Smooth muscle cell of the brain vasculature (primary cell): Measurements from ENCODE around the gene ZNF492.
A peak's percentile ranks its signal among the peaks of the same experiment; 100 is the strongest.

ENCODE experiments used
- DNase-seq: peaks from one replicate; pipeline ENCODE4 v3.0.0-alpha.2; 2012; ENCODE audit warnings: low read depth, low spot score

The ZNF492 gene

DNA sequence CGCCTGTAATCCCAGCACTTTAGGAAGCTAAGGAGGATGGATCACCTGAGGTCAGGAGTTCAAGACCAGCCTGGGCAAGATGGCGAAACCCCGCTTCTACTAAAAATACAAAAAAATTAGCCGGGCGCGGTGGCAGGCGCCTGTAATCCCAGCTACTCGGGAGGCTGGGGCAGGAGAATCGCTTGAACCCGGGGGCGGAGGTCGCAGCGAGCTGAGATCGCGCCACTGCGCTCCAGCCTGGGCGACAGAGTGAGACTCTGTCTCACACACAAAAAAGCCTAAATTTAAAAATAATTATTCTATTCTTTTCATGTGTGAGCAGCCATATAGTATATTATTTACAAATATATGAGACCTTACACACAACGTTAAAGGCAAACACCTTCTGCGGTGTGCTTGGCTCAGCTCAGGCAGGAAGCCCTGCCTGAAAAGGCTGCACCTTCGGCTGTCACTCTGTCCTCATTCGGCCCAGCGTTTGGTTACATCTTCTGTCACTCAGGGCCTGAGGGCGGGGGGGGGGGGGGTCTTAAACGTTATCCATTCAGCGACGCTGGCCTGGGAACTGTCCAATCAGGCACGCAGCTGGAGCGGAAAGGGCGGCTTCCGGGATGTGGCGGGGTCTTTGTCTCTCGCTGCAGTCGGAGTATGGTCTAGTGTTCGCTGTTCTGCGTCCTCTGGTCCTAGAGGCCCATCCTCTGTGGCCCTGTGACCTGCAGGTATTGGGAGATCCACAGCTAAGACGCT, at the start of gene ZNF492:
ZNF492 (plus strand) TSS at position 619 of the 744 bp plus-strand sequence. CDS start 19,076 bp downstream, outside the sequence.
- peak; percentile 80 for DNase-seq

DNA sequence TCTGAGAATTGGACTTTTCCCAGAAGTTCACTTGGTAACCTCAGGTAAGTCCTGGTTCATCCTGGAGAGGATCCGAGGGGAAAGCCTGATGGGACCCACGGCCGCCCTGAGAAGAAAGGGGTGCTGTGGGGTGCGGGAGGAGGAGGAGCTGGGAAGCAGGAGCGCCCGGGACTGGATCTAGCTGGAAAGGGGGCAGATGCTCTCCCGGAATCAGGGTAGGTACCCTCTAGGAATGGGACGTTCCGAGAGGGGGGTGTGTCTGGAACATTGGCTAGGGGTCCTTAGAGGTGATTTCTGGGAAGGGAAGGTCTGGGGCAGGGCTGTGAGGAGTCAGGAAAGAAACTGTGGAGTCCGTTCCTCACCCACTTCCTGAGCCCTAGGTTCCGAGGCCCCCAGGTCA, 38.7 kb upstream of the ZNF492 start:
- no peak for DNase-seq

GRCh38 chr19:22595918-22596341, 38.2 kb upstream of the ZNF492 start:
- no peak for DNase-seq

DNA sequence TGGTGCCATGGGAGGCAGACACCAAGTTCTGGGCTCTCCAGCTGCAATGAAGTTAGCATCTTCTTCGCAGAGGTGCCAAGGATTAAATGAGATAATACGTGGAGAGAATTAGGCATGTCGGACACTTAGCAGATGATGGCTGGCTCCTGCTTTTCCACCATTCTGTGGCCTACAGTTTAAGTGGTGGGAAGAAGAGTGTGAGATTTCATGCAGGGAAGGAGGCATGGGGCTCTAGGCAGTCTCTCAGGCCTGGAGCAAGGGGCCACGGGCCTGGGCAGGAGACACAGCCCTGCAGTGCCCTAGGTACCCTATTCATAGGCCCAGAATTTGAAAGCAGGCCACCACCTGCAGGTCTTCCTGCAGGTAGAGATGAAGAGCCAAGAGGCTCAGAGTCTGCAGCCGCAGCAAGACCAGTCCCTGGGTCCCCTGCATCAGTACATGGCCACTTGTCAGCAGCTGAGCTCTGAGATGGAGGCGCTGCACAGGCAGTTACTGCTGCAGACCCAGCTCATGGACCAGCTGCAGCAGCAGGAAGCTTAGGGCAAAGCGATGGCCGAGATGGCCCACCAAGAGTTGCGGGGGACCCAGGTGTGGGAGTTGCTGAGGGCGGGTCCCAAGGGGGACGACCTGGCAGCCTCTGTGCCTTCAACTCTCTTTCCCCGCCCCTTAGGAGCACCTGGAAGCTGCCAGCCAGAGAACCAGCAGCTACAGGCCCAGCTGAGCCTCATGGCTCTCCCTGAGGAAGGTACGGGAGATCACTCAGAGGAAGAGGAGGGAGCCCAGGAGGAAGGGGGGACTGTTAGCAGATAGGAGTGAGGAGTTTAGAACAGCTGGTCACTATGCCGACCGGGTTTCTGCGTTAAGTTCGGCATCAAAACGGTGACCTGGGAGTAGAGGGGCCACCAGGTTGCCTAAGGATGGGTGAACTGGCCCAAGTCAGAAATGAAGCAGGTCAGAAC, 33.2 kb upstream of the ZNF492 start:
- DNase-seq: no peak

DNA sequence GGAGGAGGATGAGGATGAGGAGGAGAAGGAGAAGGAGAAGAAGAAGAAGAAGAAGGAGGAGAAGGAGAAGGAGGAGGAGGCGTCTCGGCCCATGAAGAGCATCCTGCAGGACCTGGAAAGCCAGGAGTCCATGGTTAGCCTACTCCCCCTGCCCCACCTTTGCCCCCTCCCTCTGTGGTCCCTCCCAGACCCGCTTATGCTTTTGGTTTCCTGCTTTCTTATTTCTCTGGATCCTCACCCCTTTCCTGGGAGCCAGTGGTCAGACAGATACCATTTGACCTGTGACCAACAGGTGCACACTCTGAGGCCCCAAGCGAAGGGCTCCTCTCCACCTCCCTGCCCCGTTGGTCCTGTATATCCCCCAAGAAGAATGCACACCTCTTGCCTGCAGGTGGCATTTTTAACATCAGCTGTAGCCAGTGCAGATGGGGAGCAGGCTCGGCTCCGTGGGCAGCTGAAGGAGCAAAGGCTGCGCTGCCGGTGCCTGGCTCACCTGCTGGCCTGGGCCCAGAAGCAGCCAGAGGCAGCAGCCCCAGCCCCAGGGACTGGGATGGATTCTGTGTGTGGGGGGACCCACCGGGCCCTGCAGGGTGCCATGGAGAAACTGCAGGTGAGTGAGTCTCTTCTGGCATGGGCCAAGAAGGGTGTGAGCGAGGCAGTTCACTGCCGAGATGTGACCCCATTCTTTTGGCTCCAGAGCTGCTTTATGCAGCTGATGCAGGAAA, 32.1 kb upstream of the ZNF492 start:
- DNase-seq: no peak

DNA sequence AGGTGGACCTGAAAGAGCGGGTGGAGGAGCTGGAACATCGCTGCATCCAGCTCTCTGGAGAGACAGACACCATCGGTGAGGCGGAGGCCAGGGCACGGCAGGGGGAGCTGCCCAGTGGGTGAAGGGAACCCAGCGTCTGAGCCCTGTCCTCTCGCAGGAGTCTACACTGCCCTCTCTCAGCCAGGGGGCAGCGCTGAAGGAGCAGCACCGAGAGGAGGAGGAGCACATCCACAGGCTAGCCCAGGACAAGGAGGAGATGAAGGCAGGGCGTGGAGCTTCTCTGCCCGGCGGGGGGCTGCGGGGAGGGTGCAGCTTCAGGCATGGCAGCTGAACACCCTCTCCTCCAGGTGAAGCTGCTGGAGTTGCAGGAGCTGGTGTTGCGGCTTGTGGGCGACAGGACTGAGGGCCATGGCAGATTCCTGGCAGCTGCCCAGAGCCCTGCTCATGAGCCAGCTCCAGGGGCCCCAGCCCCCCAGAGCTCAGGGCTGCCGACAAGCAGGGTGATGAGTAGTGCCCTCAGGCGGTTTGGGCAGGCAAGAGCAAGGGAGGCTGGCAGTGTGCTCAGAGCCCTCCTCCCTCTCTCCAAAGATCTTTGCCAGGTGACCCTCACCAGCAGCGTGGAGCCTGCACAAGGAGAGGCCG, 31.4 kb upstream of the ZNF492 start:
- DNase-seq: no peak

GRCh38 chr19:22603518-22604440, 30.3 kb upstream of the ZNF492 start:
- no peak for DNase-seq

DNA sequence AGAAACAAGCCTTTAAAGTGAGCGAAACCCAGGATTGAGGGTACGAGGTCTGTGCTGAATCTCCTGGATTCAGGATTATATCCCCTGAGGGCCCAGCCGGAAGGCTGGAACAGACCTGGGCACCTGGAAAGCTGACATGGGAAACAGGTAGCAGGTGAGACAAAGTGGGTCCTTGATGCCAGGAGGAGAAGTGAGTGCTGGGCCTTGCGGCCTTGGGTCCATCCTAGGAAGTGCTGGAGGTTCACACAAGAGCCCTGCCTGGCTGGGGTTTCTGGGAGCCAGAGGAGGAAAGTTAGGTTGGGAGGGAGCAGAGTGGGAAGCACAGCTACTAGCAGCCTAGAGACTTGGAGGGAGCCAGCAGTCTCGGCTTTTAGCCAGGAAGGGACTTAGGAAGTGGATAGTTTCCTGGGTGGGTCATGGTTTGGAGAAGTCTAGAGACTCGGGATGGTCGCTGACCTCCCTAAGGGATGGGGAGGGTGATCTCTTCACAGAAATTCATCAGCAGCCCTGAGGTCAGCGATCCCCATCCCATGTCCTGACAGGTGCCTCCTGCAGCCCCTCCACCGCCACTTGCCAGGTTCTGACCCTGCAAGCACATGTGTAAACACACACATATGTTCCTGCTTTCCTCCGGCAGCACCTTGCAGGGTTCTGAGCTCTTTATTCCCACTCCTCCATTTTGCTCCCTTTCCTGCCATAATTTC, 29.4 kb upstream of the ZNF492 start:
- DNase-seq: no peak

- no peak for DNase-seq
Observed at GRCh38 chr19:22605275-22606211, 28.6 kb upstream of the ZNF492 start.

DNA sequence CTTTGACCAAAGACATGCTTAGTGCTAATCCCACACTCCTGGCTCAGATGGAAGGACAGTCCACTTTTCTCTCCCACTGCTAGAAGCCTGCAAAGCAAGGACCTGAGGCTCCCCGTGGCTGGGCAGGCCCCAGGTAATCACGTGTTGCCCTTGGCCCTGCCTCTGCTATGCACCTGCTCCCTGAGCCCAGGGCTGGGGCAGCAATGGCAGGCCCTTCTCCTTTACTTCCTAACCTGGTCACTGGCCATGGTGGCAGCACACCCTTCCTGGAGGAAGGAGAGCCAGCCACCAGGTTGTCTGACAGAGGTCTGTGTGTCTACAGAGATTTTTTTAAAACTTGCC, 27.9 kb upstream of the ZNF492 start:
- DNase-seq: no peak

GRCh38 chr19:22606954-22607652, 27.0 kb upstream of the ZNF492 start:
- DNase-seq: no peak

DNA sequence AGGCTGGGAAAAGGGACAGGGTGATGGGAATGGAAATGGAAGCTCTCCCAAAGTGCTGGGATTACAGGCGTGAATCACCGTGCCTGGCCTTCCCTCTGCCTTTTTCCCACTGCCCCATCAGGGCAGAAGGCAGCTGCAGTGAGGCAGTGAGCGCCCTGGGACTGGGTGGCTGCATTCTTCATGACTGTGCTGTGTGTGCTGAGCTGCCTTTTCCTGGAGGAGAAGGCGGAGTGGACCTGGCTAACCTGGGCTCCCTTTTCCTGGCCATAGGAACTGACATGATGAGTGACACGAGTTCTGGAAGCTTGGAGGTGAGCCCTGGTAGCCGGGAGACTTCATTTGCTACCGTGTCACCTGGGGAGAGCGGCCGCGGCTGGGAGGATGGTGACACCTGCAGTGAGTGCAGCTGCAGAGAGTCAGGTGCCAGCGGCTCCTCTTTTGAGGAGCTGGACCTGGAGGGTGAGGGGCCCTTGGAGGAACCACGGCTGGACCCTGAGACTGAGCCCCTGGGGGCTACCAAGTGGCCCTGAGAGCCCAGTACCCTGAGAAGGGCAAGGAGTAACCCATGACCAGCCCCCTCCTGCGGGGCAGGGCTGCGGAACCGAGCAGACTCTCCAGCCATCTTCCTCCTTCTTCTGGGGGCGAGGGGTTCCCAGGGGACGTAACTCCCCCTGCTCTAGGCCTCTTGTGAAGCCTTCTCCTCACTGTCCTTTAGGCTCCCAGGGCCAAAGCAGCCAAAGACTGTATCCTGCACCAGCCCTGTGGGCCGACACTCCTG, 26.3 kb upstream of the ZNF492 start:
- DNase-seq: no peak

DNA sequence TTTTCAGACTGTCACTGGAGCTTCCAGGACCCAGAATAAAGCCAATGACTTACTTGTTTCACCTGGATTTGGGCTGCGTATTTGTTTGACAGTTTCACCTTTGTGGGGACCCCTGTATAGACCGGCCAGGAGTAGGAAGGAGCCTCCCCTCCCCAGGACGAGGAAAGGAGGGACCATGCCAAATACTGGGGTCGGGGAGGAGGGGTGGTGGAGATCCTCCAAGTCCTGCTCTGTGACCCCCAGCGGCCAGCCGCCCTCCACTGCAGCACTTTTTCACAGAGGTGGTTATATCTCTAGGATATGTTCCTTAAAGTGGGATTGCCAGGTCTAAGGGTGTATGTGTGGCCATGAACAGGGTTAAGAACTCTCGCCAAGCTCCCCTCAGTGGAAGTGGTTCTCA, 25.7 kb upstream of the ZNF492 start:
- no peak for DNase-seq

- no peak for DNase-seq
Observed at GRCh38 chr19:22609630-22610029, 24.5 kb upstream of the ZNF492 start.

DNA sequence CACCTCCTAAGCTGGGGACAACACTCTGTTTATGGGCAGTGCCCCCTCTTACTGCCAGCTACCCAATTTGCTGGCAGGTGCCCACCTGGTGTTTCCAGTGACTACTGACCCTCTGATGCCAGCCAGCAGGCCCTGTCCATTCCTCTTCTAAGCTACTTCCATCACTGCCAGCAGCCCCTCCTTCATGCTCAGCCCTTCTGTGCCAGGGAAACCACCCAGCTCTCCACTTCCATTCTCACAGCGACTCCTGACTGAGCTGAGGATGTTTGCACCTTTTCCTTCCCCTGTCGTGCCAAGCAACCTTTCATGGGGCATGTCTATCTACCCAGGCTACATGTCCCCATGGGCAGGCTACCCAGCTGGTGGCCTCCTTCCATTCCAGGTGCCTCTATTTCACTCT, 24.0 kb upstream of the ZNF492 start:
- no peak for DNase-seq

DNA sequence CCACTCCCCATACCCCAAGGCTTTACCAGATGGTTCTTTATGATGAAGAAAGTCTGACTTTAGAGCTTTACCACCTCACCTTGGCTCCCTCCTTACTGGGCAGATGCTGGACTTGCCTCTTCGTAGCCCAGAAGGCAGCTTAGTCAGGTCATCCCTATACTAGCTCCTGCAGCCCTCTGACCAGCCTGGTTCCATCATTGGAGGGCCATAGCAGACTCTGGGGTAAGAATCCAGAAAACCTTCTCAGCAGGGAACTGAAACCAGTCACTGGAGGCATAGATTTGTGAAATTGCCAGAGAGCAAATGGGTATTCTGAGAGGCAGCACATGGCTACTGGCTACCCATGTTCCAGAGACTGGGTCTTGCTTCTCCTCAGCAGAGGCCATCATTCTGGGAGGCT, 21.8 kb upstream of the ZNF492 start:
- DNase-seq: no peak

DNA sequence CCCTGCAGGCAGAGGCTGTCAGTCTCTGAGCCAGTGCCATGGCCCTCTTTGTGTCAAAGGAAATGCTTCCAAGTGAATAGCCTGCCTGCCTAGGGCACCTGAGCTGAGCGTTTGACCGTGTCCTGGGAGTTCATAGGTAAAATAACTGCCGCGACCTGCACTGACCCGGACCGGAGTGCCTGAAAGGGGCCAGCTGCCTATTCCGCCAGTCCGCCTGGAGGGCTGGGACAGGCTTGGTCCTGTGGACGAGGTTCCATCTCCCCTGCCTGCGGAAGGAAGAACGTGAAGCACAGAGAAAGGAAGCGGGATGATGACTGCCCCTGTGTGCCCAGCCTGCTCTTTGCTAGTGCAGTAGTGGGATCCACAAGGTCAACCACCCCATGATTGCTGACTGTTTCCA, 17.5 kb upstream of the ZNF492 start:
- no peak for DNase-seq
